HUES6 (cell line): ENCODE measurements around the gene FBXL7.

Experiments used
- H3K27ac ChIP-seq: 2 replicates; pipeline ENCODE4 v1.7.0; 2013; ENCODE audit warnings: low read depth, mild to moderate bottlenecking, low read length, inconsistent platforms
- H3K27me3 ChIP-seq: 2 replicates; pipeline ENCODE4 v1.6.1; 2013; ENCODE audit warnings: low read length; ENCODE audit not compliant: control insufficient read depth, insufficient read depth
- H3K36me3 ChIP-seq: 2 replicates; pipeline ENCODE4 v1.6.1; 2013; ENCODE audit warnings: low read length; ENCODE audit not compliant: control insufficient read depth, insufficient read depth
- H3K4me1 ChIP-seq: 2 replicates; pipeline ENCODE4 v1.6.1; 2013; ENCODE audit warnings: low read length; ENCODE audit not compliant: control insufficient read depth, insufficient read depth
- H3K4me3 ChIP-seq: 2 replicates; pipeline ENCODE4 v1.5.1; 2013; ENCODE audit warnings: low read depth, low read length
- H3K9ac ChIP-seq: one replicate; pipeline ENCODE4 v1.6.1; 2013; ENCODE audit warnings: mild to moderate bottlenecking, low read length
- H3K9me3 ChIP-seq: 2 replicates; pipeline ENCODE4 v1.6.1; 2013; ENCODE audit warnings: low read depth, low read length; ENCODE audit not compliant: control insufficient read depth, insufficient read depth

Gene FBXL7

DNA sequence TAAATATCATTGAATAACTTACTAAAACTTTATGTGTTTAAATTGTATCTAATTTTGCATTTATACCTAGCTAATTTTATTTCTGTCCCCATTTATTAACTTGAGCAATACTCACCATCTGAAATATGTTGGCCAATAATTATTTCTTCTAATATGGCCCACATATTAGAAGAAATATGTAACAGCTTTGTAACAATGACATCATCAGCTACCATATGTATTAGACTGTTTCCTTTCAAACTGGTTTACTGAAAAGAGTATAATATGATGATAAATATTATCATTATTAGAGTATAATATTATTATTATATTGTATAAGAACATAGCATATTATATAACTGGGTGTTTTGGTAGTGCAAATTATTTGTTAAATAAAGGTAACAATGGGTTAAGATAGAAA lies 220.5 kb downstream of the FBXL7 start:
- 0 out of 2 replicates have a peak overlapping the region, but pooled peaks have one; percentile 8 for H3K27ac ChIP-seq
- no peak overlapping the region for H3K9ac ChIP-seq
- no peaks in the 10 kb centered on the region for H3K27me3 ChIP-seq
- H3K9me3 ChIP-seq = peaks cover 2% of the 10 kb centered on the region; the same call in 1 of the 2 replicates
- no peaks in the 10 kb centered on the region for H3K36me3 ChIP-seq
- H3K4me3 ChIP-seq = no peak overlapping the region
- H3K4me1 ChIP-seq = peaks cover 29% of the 10 kb centered on the region

DNA sequence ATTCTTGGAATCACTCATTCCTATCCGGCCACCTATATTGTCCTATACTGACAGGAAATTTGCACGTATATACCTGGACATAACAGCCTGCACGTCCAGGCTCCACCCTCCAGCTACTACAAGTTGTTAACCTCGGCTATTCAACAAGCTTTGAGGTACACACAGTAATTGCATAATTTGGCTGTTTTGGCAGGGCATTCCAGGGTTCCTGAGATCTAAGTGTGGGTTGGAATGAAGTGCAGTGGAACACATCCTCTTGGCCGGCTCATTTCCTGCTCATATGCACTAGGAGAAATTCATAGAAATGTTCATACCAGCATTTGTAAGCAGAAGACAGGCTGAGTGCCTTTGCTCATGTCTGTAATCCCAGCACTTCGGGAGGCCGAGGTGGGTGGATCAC lies 222.3 kb downstream of the FBXL7 start:
- Histone ChIP-seq H3K36me3 (no peaks in the 10 kb centered on the region), H3K9me3 (peaks cover 9% of the 10 kb centered on the region), H3K27ac (no peak overlapping the region), H3K27me3 (no peaks in the 10 kb centered on the region), H3K4me3 (no peak overlapping the region), H3K4me1 (peaks cover 20% of the 10 kb centered on the region), H3K9ac (no peak overlapping the region)

DNA sequence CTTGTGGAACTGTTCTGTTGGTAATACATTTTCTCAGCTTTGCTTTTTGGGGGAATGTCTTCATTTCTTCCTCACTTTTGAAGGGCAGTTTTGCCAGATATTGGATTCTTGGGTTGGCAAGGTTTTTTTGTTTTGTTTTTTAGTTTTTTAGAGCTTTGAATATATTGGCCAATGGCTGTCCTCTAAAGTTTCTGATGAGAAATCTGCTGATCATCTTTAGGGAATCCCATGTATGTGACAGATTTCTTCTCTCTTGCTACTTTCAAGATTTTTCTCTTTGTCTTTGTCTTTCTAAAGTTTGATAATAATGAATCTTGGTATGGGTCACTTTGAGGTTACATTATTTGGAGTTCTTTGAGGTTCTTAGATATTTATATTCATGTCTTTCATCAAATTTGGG lies 227.4 kb downstream of the FBXL7 start:
- no peaks in the 10 kb centered on the region for H3K4me1 ChIP-seq
- no peak overlapping the region for H3K9ac ChIP-seq
- H3K36me3 ChIP-seq = no peaks in the 10 kb centered on the region
- H3K27me3 ChIP-seq = no peaks in the 10 kb centered on the region
- H3K4me3 ChIP-seq = no peak overlapping the region
- H3K27ac ChIP-seq = no peak overlapping the region
- H3K9me3 ChIP-seq = peaks cover 16% of the 10 kb centered on the region

DNA sequence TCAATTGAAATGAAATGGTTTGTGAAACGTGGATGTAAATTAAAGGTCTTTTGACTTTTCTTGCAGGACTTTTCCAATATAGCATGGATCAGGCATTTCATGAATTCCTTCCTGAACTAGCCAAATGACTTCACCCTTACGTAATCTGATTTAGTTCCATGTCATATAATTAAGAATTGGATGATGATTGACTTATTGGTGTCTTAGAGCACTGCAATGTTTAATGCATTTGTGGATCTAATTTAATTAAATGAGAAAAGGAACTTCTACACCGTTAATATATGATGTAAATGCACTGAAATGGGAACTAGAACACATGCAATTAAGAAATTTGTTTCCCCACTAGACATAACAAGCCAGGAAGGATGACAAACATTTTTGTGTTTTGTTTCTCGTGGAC lies 228.8 kb downstream of the FBXL7 start:
- H3K9ac ChIP-seq = no peak overlapping the region
- no peak overlapping the region for H3K27ac ChIP-seq
- no peak overlapping the region for H3K4me3 ChIP-seq
- H3K4me1 ChIP-seq = no peaks in the 10 kb centered on the region
- no peaks in the 10 kb centered on the region for H3K36me3 ChIP-seq
- H3K9me3 ChIP-seq = peaks cover 16% of the 10 kb centered on the region
- no peaks in the 10 kb centered on the region for H3K27me3 ChIP-seq

DNA sequence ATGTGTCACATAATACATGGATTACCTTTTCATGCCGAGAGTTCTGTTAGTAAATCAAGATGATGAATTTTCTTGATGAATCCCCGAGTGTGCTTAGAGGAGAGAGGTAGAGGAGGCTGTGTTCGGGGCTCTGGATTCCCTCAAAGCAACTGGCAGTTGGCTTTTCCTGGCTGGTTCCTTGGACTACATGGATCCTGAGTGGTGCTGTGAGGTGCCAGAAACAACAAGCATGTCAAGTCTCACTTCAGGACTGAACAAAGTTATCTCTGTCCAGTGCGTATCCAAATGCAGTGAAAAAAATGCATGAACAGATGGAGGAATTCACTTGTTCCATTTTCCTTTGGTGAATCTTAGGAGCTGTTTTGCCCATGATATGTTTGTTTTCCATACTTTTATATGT lies 231.7 kb downstream of the FBXL7 start:
- H3K9me3 ChIP-seq = peaks cover 13% of the 10 kb centered on the region
- no peak overlapping the region for H3K4me3 ChIP-seq
- H3K27ac ChIP-seq = no peak overlapping the region
- no peak overlapping the region for H3K9ac ChIP-seq
- no peaks in the 10 kb centered on the region for H3K36me3 ChIP-seq
- no peaks in the 10 kb centered on the region for H3K4me1 ChIP-seq
- H3K27me3 ChIP-seq = no peaks in the 10 kb centered on the region

DNA sequence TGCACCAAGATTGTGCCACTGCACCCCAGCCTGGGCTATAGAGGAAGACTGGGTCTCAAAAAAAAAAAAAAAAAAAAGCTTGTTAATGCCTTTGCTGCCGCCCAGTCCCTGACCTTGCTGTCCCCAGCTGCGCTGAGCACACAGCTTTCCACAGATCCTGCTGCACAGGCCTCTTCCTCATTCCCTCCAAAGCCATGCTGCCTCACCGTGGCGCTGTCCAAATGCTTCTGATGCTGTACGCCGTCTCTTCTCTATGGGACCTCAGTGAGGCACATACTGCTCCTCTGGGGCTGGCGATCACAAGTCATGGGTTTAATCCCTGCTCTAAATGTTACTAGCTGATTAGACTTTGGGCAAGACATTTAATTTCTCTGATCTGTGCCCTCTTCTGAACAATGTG lies 234.1 kb downstream of the FBXL7 start:
- H3K4me3 ChIP-seq = no peak overlapping the region
- H3K27ac ChIP-seq = no peak overlapping the region
- H3K9me3 ChIP-seq = no peaks in the 10 kb centered on the region
- H3K27me3 ChIP-seq = no peaks in the 10 kb centered on the region
- no peaks in the 10 kb centered on the region for H3K4me1 ChIP-seq
- no peaks in the 10 kb centered on the region for H3K36me3 ChIP-seq
- no peak overlapping the region for H3K9ac ChIP-seq

DNA sequence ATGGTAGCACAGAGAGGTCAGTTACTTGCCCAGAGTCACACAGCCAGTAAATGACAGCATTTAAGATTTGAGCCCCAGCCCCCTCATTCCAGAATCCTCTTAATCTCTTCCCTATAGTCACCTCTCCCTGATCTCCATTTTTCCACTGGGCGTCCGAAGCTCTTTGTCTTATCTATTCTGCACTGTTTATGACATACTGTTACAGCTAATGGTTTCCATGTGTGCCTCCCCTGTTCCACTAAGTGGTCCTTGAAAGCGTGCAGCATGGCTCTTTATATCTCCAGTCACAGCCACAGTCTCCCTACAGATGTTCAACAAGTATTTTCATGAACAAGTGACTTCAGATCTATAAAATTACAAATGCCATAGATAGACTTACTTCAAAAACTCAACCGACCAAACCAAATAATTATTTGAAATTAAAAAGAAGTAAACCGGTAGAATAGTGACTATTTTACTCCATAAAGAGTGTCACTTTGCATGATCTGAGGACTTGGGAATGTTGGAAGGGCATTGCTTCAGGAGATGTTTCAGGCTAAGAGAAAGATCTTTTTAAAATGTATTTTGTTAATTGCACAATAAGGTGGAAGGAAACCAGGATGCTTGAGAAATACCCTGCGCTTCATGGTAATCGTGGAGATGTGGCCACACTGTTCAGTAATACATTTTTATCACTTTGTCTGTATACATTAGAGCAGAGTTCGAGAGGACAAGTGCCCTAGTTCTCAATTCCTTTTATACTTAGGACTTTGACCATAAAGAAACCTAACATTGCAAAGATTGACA lies 237.2 kb downstream of the FBXL7 start:
- Histone ChIP-seq H3K9me3 (peaks cover 2% of the 10 kb centered on the region), H3K27ac (no peak overlapping the region), H3K4me1 (no peaks in the 10 kb centered on the region), H3K4me3 (no peak overlapping the region), H3K9ac (no peak overlapping the region), H3K27me3 (no peaks in the 10 kb centered on the region), H3K36me3 (no peaks in the 10 kb centered on the region)

DNA sequence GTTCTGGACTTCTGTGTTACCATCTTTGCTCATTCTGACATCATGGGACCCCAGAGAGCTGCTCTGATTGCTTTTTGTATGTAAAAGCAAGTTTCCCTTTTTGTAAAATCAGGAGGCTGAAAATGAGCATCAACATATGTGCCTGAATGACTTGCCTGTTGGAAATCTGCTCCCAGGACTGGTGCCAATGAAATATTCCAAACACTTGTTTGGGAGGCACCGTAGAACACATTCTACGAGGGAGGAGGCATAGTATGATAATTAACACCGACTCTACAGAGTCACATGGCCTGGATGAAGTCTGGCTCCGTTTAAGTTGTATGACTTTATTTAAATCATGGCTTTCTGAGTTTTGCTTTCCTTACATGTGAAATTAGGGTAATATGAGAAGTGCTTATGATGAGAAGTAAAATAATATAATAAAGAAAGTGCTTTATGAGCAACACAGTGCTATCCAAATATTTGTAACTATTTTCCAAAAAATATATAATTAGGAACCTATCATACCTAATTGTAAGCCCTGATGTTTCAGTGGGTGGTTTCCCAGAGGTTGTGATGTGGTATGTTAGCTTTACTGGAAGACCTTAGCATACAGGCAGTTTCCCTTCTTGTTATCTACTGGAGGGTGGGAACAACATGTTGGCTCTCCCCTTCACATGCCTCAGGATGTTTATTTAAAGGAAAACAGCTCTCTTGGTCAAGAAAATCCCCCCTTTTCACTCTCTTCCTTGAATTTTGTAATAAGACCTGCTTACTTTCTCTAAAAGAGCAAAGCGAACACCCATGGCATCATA lies 238.1 kb downstream of the FBXL7 start:
- no peak overlapping the region for H3K27ac ChIP-seq
- H3K9ac ChIP-seq = no peak overlapping the region
- H3K4me1 ChIP-seq = no peaks in the 10 kb centered on the region
- H3K36me3 ChIP-seq = no peaks in the 10 kb centered on the region
- H3K27me3 ChIP-seq = no peaks in the 10 kb centered on the region
- H3K4me3 ChIP-seq = no peak overlapping the region
- H3K9me3 ChIP-seq = peaks cover 9% of the 10 kb centered on the region

DNA sequence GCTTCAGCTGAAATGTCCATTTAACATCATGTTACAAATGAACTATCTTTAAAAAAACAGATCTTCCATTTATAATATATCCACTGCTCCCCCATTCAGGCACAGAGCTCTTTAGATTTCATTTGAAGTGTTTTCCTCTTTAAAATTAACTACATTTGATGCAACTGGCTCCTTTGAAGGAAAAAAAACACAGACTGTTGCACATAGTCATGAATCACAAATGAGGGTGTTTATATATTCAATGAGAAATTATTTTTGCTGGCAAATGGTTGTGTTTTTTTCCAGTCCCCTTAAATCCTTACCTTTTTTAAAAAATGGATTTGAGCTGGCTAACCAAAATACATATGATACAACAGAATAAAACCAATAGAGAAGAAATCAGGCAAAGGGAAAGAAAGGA lies 240.4 kb downstream of the FBXL7 start:
- Histone ChIP-seq H3K36me3 (no peaks in the 10 kb centered on the region), H3K4me1 (no peaks in the 10 kb centered on the region), H3K27me3 (no peaks in the 10 kb centered on the region), H3K27ac (no peak overlapping the region), H3K9me3 (peaks cover 25% of the 10 kb centered on the region), H3K9ac (no peak overlapping the region), H3K4me3 (no peak overlapping the region)

DNA sequence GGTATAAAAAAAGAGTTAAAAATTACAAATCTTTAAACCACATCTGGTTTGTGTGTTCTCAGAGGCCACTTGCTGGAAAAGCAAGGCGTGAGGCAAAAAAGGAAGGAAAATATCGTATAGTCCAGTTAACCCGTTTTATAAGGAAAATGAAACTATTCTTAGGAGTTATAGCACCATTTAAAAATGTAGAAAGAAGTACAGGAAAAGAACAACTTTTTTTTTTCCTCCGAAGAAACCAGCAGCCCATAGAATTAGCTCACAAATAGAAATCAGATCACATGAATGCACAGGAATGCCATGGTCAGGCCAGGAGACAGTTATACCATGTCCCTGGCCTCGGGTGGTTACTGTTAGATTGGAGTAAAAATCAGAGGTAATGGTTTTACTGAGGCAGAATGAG lies 241.6 kb downstream of the FBXL7 start:
- no peaks in the 10 kb centered on the region for H3K4me1 ChIP-seq
- H3K9me3 ChIP-seq = peaks cover 25% of the 10 kb centered on the region
- H3K36me3 ChIP-seq = no peaks in the 10 kb centered on the region
- no peaks in the 10 kb centered on the region for H3K27me3 ChIP-seq
- no peak overlapping the region for H3K27ac ChIP-seq
- H3K9ac ChIP-seq = no peak overlapping the region
- H3K4me3 ChIP-seq = no peak overlapping the region

DNA sequence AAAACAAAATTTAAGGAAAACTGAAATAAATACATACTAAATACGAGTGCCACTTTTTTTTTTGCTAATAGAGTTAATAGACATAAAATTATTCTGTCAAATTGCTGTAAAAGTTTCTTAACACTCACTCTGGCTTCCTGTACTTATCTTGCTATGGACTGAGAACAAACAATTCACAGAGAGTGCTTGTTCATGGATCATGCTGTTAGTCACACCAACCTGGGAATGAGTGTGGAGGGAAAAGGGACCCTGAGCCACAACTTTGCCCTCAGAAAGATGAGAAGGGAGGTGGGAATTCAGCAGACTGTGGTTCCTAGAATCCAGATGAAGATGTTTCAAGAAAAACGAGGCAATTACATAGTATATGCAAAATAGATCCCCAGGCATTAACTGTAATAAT lies 246.9 kb downstream of the FBXL7 start:
- Histone ChIP-seq H3K27ac (no peak overlapping the region), H3K4me3 (no peak overlapping the region), H3K9me3 (peaks cover 25% of the 10 kb centered on the region), H3K36me3 (no peaks in the 10 kb centered on the region), H3K9ac (no peak overlapping the region), H3K27me3 (no peaks in the 10 kb centered on the region), H3K4me1 (no peaks in the 10 kb centered on the region; the same call in 1 of the 2 replicates)
